HS-5 (cell line): ENCODE data around the gene CBX2.

Experiments used
- DNase-seq: peaks from one replicate; pipeline ENCODE4 v3.0.0-alpha.2; 2012; ENCODE audit warnings: low read depth

Gene CBX2

GRCh38 chr17:79829457-79829856 lies 51.5 kb downstream of the CBX2 start:
- DNase-seq = no peak

- DNase-seq = no peak
Measured at GRCh38 chr17:79830303-79830702, 52.4 kb downstream of the CBX2 start.

- no peak for DNase-seq
Measured at GRCh38 chr17:79830763-79831264, 52.9 kb downstream of the CBX2 start.

GRCh38 chr17:79831265-79832217 lies 53.6 kb downstream of the CBX2 start:
- DNase-seq = no peak

- no peak for DNase-seq
Measured at GRCh38 chr17:79832218-79833109, 54.5 kb downstream of the CBX2 start.

GRCh38 chr17:79833110-79833450 lies 55.1 kb downstream of the CBX2 start:
- DNase-seq = no peak

GRCh38 chr17:79833744-79834564 lies 56.0 kb downstream of the CBX2 start:
- no peak for DNase-seq

- DNase-seq = no peak
Measured at GRCh38 chr17:79834565-79835469, 56.9 kb downstream of the CBX2 start.

- DNase-seq = no peak
Measured at GRCh38 chr17:79835470-79835899, 57.5 kb downstream of the CBX2 start.

- DNase-seq = no peak
Measured at GRCh38 chr17:79835953-79836509, 58.1 kb downstream of the CBX2 start.

GRCh38 chr17:79836510-79836971 lies 58.6 kb downstream of the CBX2 start:
- DNase-seq = no peak

GRCh38 chr17:79836972-79837887 lies 59.3 kb downstream of the CBX2 start:
- no peak for DNase-seq
